ENCODE measurements around the gene NELFA.

DNA sequence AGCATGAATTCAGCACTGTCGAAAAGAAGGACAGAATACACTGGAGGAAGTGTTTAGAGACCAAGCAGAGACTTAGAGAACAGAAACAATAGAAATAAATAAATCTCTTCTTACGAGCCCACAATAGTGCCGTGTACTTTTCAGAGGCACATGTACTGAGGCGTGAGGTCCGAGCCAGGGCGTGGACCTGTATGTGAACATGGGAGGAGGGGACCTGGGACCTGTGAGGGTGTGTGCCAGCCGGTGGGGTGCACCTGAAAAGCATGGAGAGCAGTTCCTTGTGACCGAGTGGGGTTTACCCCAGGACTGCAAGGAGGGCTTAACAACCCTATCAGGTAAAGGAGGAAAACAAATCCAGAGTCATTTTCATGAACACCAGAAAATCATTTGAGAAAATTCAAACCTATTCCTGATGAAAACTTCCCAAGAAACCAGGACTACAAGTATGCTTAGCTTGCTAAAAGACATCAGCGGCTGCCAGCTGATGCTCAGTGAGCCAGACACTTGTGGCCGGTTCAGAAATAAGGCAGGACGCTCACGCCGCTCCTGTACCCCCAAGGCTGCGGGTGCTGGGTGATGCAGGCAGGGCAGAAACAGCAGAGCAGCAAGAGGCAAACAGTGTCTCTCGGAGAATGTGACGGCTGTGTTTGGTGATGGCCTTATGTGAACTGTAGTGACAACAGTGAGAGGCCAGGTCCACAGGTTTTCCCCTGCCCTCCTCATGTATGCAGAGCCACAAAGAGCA is 37.1 kb downstream of the NELFA start:
- no peak for TF ChIP-seq CTCF (IDR thresholded peaks at IDR 0.05)
- TF ChIP-seq POLR2A (IDR thresholded peaks at IDR 0.05), result no peak
- TF ChIP-seq POLR2AphosphoS5 (IDR thresholded peaks at IDR 0.05), result no peak

Measured in breast epithelium (tissue), 3 donors.